HT1080 (cell line): ENCODE results near the gene TRIM72. TPM values are rescaled to one million over a fixed set of nuclear protein-coding genes. Genes with fewer than 3 reads are reported as not detected.
A peak's percentile ranks its signal among the peaks of the same experiment; 100 is the strongest.
"Not testable (repeated sequence)": the region's sequence is repeated elsewhere in the genome, so short reads cannot be mapped to it uniquely, and the experiment has no call there.

Experiments
- DNase-seq: peaks from one replicate; pipeline ENCODE4 v3.0.0-alpha.2; 2015; ENCODE audit warnings: low read depth
- total RNA-seq: library from RNA; depleted of rRNA; stranded (reverse); fragments of >200 nt; shearing (Covaris generic); gene quantifications from 2 replicates; pipeline ENCODE4 v1.2.3, GENCODE V29; 2014

TRIM72 gene
- total RNA-seq, 1 experiment from 2014 or later: 0.06 TPM

- DNase-seq: no peak
Measured at GRCh38 chr16:31190061-31190460, 23.9 kb upstream of the TRIM72 start.

- no peak for DNase-seq
Measured at GRCh38 chr16:31190818-31191444, 23.0 kb upstream of the TRIM72 start.

GRCh38 chr16:31191697-31192428 is 22.1 kb upstream of the TRIM72 start:
- no peak for DNase-seq

- DNase-seq: no peak
Measured at GRCh38 chr16:31192856-31193642, 20.9 kb upstream of the TRIM72 start.

GRCh38 chr16:31193874-31194273 is 20.0 kb upstream of the TRIM72 start:
- DNase-seq: no peak

- DNase-seq: no peak
Measured at GRCh38 chr16:31194898-31195297, 19.0 kb upstream of the TRIM72 start.

GRCh38 chr16:31195861-31196260 is 18.1 kb upstream of the TRIM72 start:
- not testable (repeated sequence) for DNase-seq

- DNase-seq: no peak
Measured at GRCh38 chr16:31196324-31197088, 17.4 kb upstream of the TRIM72 start.

- DNase-seq: no peak
Measured at GRCh38 chr16:31198207-31198882, 15.6 kb upstream of the TRIM72 start.

GRCh38 chr16:31199430-31200041 is 14.4 kb upstream of the TRIM72 start:
- no peak for DNase-seq

- not testable (repeated sequence) for DNase-seq
Measured at GRCh38 chr16:31200111-31200510, 13.8 kb upstream of the TRIM72 start.

GRCh38 chr16:31200821-31201568 is 12.9 kb upstream of the TRIM72 start:
- peak; percentile 21 for DNase-seq

GRCh38 chr16:31201582-31202413 is 12.1 kb upstream of the TRIM72 start:
- no peak for DNase-seq

GRCh38 chr16:31202414-31203375 is 11.2 kb upstream of the TRIM72 start, which contains the start of gene PYCARD:
PYCARD (minus strand) TSS chr16:31202760; CDS start chr16:31202690, 70 bp downstream.
- no peak for DNase-seq

- no peak for DNase-seq
Measured at GRCh38 chr16:31204871-31205666, 8.8 kb upstream of the TRIM72 start.

GRCh38 chr16:31206776-31207175 is 7.1 kb upstream of the TRIM72 start:
- DNase-seq: no peak

GRCh38 chr16:31213342-31213741 is 577 bp upstream of the TRIM72 start:
- DNase-seq: no peak
